Lower leg skin (tissue), 3 donors: Measurements from ENCODE around the gene ITPRID1.

Experiments
- CTCF ChIP-seq, 3 donors: fragments of 450-650 bp; IDR thresholded peaks; one replicate each; pipeline ENCODE4 v1.5.1; 2016; ENCODE audit warnings: antibody characterized with exemption in 3 of 3, mild to moderate bottlenecking in 3 of 3, moderate library complexity in 2 of 3
- POLR2A ChIP-seq, 2 donors: fragments of 450-650 bp; IDR thresholded peaks; one replicate each; pipeline ENCODE4 v1.6.1; 2016 to 2017; ENCODE audit warnings: antibody characterized with exemption in 2 of 2, mild to moderate bottlenecking in 1 of 2, moderate library complexity in 1 of 2

DNA sequence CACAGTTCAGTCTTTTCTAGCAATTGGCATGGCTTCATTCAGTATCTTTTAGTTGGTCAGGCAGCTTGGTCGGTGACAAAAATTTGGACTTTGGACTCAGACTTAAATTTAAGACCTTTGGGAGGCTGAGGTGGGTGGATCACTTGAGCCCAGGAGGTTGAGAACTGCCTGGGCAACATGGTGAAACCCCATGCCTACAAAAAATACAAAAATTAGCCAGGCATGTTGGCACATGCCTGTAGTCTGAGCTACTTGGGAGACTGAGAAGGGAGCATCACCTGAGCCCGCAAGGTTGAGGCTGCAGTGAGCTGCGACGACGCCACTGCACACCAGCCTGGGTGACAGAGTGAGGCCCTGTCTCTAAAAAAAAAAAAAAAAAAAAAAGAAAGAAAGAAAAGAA is 19.5 kb upstream of the ITPRID1 start:
- TF ChIP-seq CTCF (IDR thresholded peaks at IDR 0.05) (no peak), POLR2A (IDR thresholded peaks at IDR 0.05) (no peak)
